GM18517 (cell line): ENCODE measurements around the gene ITPKC.

Experiments
- ATAC-seq: cut with Tn5 transposase; IDR thresholded peaks from one replicate; pipeline ENCODE4 v1.9.1; 2021; ENCODE audit warnings: mild to moderate bottlenecking, moderate library complexity; ENCODE audit not compliant: unreplicated experiment

ITPKC gene

GRCh38 chr19:40690050-40690692, 26.7 kb upstream of the ITPKC start, which contains the start of gene NUMBL:
TSS of gene NUMBL (minus strand) at chr19:40690651. CDS start at chr19:40690483, 168 bp downstream.
- no peak for ATAC-seq

DNA sequence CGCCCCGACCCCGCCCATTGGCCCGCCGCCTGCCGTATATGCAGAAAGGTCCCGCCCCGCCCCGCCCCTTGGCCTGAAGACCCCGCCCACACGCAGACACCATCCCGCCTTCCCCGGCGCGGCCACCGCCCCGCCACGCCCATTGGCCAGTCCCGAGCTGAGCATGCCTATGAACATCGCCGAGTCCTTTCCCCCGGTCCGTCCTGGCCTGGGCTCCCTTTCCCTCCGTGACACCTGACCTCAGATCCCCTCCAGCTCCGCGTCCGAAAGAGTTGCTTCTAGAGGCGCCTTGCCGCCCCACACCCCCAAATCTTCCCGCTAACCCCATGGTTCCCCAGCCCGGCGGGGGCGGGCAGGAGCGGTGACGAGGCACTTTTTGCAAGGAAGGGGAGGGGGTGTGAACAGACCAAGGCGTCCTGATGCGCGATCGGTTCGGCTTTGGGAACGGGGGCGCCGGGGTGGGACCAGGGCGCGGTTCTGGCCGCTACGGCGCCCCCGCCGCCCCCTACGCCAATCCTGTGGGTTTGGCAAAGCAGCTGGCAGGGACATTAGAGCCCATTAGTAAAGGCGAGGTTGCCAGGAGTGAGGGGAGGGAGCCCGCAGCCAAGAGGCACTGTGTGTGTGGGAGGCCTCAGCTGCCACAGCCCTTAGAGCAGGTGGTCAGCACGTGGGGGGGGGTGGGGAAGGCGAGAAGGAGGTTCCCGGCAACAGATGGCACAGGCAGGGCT, 26.1 kb upstream of the ITPKC start:
- ATAC-seq: peak; percentile 45

DNA sequence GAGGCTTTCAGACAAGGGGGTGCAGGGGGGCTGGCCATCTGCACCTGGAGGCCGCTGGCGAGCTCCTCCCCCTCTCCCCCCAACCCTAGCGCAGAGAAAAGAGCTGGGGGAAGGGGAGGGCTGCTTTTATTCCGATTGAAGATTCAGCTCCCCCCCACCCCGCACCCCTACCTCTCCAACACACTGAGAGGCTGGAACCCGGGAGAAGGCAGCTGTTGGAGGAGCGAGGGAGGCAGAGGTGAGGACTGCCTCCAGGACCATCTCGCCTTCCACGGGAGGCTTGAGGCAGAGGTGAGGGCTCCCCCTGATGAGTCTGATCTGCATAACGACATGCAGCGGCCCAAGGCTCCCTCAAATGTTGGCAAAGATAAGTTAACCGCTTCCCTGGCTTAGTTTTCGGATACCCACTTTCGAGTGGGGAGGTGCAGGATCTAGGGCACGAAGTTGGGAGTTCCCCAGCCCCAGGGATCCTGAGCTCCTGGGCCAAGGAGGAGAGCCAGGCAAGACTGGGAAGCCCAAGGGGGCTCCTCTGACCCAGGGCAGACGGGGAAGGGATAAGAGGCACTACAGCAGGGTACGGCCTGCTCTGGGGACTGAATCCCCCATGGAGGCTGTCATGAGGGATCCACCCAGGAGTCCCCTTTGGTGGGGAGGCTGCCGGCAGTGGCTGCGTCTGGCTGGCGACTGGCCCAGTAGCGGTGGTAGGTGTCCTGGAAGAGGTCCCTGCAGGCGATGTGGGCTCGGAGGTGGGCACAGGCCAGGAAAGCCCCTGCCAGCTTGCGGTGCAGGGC, 25.3 kb upstream of the ITPKC start:
- ATAC-seq: no peak

DNA sequence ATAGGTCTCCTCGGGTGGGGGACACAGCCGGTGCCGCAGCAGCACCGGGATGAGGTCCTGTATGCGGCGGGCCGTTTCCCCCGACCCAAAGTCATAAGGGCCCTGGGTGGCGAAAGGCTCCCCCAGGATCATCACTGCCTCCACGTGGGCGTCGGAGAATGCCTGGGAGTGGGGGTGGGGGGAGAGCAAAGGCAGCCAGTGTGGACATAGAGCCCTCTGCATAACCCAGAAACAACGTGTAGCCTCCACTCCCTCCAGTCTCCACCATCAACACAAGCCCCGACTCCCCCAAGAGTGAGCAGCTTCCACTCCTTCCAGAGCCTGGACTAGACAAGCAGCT, 24.7 kb upstream of the ITPKC start:
- ATAC-seq: no peak

- no peak for ATAC-seq
Measured at GRCh38 chr19:40693150-40693788, 23.6 kb upstream of the ITPKC start.

- ATAC-seq: no peak
Measured at GRCh38 chr19:40693896-40694295, 23.0 kb upstream of the ITPKC start.

DNA sequence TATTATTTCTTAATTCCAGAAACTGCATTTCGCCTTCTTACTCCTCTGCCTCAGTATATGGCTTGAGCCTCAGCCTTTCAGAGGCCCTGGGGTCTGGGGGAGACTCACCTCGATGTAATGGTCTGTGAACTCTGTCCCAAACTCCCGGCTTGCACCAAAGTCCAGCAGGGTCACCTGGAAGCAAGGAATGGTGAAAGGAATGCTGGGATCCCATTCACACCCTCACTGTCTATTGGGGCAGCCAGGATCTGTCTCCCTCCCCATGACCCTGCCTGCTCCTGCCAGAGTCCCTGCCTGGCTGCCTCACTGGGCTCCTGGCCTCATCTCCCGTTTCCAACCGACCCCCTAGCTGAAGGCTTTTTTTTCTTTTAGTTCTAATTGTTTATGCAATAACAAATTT, 21.0 kb upstream of the ITPKC start:
- no peak for ATAC-seq

DNA sequence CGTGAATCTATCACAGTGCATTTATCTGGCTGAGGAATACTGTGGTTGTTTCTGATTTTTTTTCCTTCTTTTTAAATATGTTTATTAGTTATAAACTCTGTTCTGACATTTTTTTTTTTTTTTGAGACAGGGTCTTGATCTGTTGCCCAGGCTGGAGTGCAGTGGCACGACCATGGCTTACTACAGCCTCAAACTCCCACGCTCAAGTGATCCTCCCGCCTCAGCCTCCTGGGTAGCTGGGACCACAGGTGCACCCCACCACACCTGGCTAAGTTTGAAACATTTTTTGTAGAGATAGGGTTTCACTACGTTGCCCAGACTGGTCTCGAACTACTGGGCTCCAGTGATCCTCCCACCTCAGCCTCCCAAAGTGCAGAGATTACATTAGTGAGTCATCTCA, 19.9 kb upstream of the ITPKC start:
- no peak for ATAC-seq

DNA sequence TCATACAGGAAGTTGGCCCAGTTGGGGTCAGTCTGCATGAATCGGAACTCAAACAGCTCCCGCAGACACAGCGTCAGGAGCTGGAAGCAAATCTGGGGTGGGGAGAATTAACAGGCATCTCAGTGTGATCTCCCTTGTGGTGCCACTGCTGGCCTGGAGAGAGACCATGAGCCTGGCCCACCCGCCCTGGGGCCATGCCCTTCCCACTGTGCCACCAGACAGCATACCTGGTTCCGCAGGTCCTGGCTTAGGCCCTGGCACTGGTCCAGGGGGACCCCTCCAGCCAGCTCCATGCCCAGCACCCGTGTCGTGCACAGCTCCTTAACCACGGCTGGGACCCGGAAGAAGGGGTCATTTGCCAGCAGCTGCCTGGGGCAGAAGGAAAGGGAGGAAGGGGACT, 16.8 kb upstream of the ITPKC start:
- no peak for ATAC-seq

- ATAC-seq: no peak
Measured at GRCh38 chr19:40701758-40702157, 15.2 kb upstream of the ITPKC start.

DNA sequence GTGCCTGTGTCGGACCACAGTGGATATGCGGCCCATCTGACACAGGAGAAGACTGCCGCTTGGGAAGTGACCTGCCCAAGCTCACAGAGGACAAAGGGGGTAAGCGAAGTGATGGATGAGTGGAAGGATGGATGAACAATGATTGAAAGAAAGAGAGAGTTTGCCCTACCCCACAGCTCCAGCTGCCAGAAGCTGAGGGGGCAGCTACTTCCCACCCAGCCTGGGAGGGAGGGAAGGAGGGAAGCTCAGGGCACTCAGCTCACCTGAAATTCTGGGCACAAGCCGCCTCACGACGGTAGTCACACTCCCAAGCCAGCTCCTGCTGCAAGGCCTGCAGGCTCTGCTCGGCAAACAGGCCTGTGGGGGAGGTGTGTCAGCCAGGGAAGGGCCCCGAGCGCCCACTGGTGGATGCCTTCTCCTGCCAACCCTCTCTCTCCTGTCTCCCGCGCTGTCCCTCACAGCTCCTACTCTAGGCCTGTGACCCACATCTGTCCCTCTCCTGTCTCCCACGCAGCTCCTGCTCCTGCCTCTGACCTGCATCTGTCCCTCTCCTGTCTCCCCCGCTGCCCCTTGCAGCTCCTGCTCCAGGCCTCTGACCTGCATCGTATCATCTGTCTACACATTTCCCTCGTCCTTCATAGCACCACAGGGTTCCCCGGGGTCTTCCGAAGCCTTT, 14.4 kb upstream of the ITPKC start:
- no peak for ATAC-seq

DNA sequence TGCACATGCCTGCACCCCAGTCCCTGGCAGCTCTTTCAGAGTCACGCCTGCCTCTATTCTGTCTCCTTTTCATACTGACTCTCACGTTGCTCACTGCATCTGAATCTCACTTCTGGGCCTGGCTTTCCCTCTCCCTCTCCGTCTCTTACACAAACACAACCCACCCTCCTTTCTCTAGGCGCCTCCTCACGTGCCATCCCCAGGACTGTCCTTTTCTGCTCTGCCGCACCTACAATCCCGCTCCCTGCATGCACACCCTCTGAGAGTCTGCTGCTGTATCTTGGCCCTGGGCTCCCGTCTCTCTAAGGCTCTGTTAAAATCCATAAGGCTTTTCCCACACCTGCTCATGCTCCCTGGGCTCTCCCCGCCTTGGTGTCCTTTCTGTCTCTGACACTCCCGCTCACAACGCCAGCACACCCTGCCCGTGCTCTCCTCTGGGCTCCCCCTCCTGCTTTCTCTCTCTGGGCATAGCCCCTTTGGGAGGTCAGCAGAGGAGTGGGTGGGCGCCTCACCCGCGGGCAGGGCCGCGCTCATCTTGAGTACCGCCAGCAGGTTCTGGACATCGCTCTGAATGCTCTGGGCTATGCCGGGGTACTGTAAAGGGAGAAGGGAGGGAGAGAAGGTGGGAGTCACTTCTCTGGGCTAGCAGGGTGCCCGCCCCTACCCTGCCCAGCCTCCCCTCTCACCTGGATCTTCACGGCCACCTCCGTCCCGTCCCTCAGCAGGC, 13.7 kb upstream of the ITPKC start:
- no peak for ATAC-seq

GRCh38 chr19:40704491-40705361, 12.2 kb upstream of the ITPKC start:
- no peak for ATAC-seq

- no peak for ATAC-seq
Measured at GRCh38 chr19:40705362-40705651, 11.6 kb upstream of the ITPKC start.

- ATAC-seq: no peak
Measured at GRCh38 chr19:40705950-40706619, 10.8 kb upstream of the ITPKC start.

- no peak for ATAC-seq
Measured at GRCh38 chr19:40707615-40708014, 9.3 kb upstream of the ITPKC start.

GRCh38 chr19:40709817-40710216, 7.1 kb upstream of the ITPKC start:
- ATAC-seq: no peak

GRCh38 chr19:40713939-40714338, 3.0 kb upstream of the ITPKC start:
- no peak for ATAC-seq
